ENCODE measurements around the gene FAU. TPM values are rescaled to one million over a fixed set of nuclear protein-coding genes. Genes with fewer than 3 reads are reported as not detected.

Gene FAU
- total RNA-seq, 4 donors from 2014 or later = 465 to 1,081 (median 716) TPM

DNA sequence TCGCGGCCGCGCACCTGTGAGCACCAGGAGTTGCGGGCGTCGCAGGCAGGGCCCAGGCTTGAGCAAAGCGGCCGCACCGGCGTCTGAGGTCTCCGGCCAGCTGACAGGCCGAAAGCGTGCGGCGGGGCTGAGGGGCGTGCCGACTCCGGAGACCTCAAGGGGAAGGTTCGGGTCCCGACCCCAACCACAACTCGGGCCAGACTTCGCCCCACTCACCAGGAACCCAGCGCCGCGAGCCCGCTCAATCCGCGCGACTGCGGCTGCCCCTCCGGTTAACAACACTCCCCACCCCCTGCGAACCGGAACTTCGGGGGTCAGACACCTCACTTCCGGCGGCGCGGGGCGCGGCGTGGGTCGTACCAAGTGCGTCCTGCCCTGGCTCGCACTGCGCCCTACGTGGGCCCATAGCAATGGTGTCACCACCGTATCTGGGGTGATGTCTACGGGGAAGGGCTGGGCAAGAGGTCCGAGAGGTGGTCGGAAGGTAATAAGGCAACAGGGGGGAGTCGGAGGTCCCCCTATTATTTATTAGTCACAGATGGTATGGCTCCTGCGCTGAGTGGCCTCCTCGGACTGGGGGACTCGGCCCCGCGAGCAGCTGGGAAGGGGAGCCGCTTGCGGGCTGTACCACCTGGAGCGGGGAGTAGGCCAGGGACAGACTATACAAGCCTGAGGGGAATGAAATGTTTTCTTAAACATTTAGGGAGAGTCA, 12.5 kb upstream of the FAU start, which contains the start of gene SYVN1:
Gene SYVN1 (minus strand): TSS at position 280 of the 712 bp plus-strand sequence. CDS start 918 bp downstream, outside the sequence.
- TF ChIP-seq, protein P1, sequence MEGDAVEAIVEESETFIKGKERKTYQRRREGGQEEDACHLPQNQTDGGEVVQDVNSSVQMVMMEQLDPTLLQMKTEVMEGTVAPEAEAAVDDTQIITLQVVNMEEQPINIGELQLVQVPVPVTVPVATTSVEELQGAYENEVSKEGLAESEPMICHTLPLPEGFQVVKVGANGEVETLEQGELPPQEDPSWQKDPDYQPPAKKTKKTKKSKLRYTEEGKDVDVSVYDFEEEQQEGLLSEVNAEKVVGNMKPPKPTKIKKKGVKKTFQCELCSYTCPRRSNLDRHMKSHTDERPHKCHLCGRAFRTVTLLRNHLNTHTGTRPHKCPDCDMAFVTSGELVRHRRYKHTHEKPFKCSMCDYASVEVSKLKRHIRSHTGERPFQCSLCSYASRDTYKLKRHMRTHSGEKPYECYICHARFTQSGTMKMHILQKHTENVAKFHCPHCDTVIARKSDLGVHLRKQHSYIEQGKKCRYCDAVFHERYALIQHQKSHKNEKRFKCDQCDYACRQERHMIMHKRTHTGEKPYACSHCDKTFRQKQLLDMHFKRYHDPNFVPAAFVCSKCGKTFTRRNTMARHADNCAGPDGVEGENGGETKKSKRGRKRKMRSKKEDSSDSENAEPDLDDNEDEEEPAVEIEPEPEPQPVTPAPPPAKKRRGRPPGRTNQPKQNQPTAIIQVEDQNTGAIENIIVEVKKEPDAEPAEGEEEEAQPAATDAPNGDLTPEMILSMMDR (IDR thresholded peaks at IDR 0.05) = no peak
- TF ChIP-seq POLR2AphosphoS5 (IDR thresholded peaks at IDR 0.05) (peak; percentile 99), EP300 (IDR thresholded peaks at IDR 0.05) (no peak), POLR2A (IDR thresholded peaks at IDR 0.05; ENCODE audit: low read depth) (peak; percentile 94)
- H3K9me3 ChIP-seq = no peaks in the 10 kb centered on the region
- peak within 1 kb of the TSS; percentile 84 to 96 (median 94) for H3K4me3 ChIP-seq
- DNase-seq (ENCODE audit: extremely low spot score) = peak; percentile 98
- WGBS = 2% methylated on average over 20 of the region's 60 CpGs
- H3K36me3 ChIP-seq = peaks cover 20 to 38% (median 37%) of the 10 kb centered on the region in 4 donors
- intact Hi-C loops (cut with DNase I) = loop anchor here (5.0 kb wide), 1 partner anchor 48 kb away; the partner anchor contains the start of gene CAPN1
- H3K4me1 ChIP-seq = peaks cover 26 to 39% (median 32%) of the 10 kb centered on the region in 4 donors
- peak within 1 kb of the TSS; percentile 94 to 98 (median 98) for H3K27ac ChIP-seq (replicated peaks in 1 of 4)
- H3K27me3 ChIP-seq = no peaks in the 10 kb centered on the region

DNA sequence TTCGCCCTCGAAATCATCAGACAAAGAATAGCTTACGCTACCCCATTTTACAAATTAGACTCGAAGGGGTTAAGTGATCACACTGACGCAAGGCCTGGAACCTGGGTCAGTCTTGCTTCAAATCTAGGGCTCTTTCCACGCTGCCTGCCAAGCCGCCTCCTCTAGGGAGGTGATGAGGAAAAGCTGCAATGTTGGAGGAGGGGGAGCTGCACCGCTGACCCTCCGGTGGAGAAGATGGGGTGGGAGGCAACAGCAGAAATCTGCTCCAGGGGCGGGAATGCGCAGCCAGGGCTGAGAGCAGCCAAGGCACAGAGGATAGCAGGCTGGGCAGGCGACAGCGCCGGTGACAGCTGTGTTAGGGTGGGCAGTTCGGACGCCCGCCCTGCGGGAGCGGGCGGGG, 11.8 kb upstream of the FAU start:
- WGBS = 2% methylated on average over 18 of the region's 20 CpGs

DNA sequence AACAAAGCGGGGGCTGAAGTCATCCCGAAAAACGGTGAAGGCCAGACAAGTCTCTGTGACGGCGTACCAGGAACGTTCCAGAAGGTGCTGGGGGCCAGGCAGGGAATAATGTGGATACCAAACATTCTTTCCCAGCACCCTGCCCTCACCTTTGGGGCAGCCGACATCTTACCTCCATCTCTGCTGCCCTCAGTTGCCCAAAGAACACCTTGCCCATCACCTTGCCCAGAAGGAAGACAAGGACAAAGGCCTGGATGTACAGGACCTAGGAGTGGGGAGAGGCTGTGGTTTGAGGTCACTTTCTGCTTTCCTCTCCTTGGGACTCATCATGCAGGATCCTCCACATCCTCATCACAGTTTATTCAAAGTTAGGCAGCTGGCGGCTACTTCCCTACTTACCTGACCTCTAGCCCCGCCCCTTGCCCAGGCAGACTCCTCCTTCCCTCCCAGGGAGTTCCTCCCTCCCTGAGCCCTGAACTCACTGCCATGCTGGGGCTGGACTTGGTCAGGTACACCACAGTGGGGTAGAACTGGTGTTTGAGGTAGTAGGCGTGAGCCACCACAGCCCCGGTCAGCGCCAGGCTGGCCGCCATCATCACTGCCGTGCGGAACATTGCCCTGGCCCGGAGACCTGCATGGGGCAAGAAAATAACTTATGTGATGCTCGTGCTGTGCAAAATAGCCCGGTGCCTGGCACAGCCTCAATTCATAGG, 11.2 kb upstream of the FAU start:
- WGBS = 39% methylated on average over 18 of the region's 18 CpGs
- no peak for DNase-seq (ENCODE audit: extremely low spot score)
- peak overlapping the region; percentile 94 to 98 (median 98) for H3K27ac ChIP-seq (replicated peaks in 1 of 4)
- H3K4me3 ChIP-seq = peak overlapping the region; percentile 84 to 96 (median 94)
- H3K9me3 ChIP-seq = no peaks in the 10 kb centered on the region
- H3K36me3 ChIP-seq = peaks cover 32 to 51% (median 50%) of the 10 kb centered on the region in 4 donors
- intact Hi-C loops (cut with DNase I) = loop anchor here (5.0 kb wide), 1 partner anchor 49 kb away; the partner anchor contains the start of gene CAPN1
- H3K27me3 ChIP-seq = no peaks in the 10 kb centered on the region
- peaks cover 26 to 39% (median 32%) of the 10 kb centered on the region in 4 donors for H3K4me1 ChIP-seq
- TF ChIP-seq POLR2AphosphoS5 (IDR thresholded peaks at IDR 0.05) (no peak), EP300 (IDR thresholded peaks at IDR 0.05) (no peak), POLR2A (IDR thresholded peaks at IDR 0.05; ENCODE audit: low read depth) (no peak)
- TF ChIP-seq, protein P1 (IDR thresholded peaks at IDR 0.05) = no peak

More for the DNA sequence above, 11.8 kb upstream of the FAU start:
- peak overlapping the region; percentile 84 to 96 (median 94) for H3K4me3 ChIP-seq
- intact Hi-C loops (cut with DNase I) = loop anchor here (5.0 kb wide), 1 partner anchor 49 kb away; the partner anchor contains the start of gene CAPN1
- H3K9me3 ChIP-seq = no peaks in the 10 kb centered on the region
- peaks cover 26 to 39% (median 32%) of the 10 kb centered on the region in 4 donors for H3K4me1 ChIP-seq
- peaks cover 26 to 45% (median 44%) of the 10 kb centered on the region in 4 donors for H3K36me3 ChIP-seq
- peak overlapping the region; percentile 94 to 98 (median 98) for H3K27ac ChIP-seq (replicated peaks in 1 of 4)
- DNase-seq (ENCODE audit: extremely low spot score) = no peak
- no peaks in the 10 kb centered on the region for H3K27me3 ChIP-seq
- TF ChIP-seq, protein P1 (IDR thresholded peaks at IDR 0.05) = no peak
- TF ChIP-seq POLR2A (IDR thresholded peaks at IDR 0.05; ENCODE audit: low read depth) = no peak
- no peak for TF ChIP-seq EP300 (IDR thresholded peaks at IDR 0.05)
- TF ChIP-seq POLR2AphosphoS5 (IDR thresholded peaks at IDR 0.05) = no peak

DNA sequence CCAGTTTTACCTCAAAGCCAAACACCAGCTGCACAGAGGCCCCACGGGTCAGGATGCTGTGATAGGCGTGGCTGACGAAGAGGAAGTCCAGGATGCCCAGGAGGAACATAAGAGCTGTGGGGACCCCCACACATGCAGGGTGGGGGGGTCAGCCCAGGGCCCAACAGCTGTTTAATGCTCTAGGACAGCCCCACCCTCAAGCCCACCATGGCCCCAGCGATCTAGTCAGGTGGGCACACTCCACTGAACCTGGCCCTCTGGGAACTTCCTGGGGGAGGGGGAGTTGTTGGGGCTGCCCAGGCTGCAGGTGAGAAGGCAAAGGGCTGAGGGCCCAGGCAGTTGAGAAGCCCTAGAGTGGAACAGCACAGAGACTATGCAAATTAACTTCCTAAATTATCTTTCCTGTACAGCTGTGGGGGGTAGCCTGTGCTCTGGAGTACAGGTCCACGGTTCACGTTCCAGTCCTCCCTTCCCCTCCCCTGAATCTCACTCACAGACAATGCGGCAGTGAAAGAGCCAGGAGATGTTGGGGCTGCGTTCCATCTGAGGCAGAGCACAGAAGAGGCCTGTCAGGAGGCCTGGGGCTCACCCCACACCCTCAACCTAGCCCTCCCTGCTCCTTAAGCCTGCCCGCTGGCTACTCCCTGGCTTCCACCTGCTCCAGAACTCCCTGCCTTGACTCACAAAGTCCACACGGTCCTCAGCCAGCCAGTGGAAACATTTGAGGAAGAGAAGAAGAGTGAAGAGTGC, 10.5 kb upstream of the FAU start:
- peaks cover 39 to 58% (median 57%) of the 10 kb centered on the region in 4 donors for H3K36me3 ChIP-seq
- no peaks in the 10 kb centered on the region for H3K27me3 ChIP-seq
- peak overlapping the region in 2 of 4 donors; percentile 84 to 93 for H3K4me3 ChIP-seq
- H3K27ac ChIP-seq (replicated peaks in 1 of 4) = peak overlapping the region in 1 of 4 donors; percentile 98
- WGBS = 64% methylated on average over 10 of the region's 10 CpGs
- peaks cover 26 to 39% (median 32%) of the 10 kb centered on the region in 4 donors for H3K4me1 ChIP-seq
- intact Hi-C loops (cut with DNase I) = loop anchor here (5.0 kb wide), 1 partner anchor 50 kb away; the partner anchor contains the start of gene CAPN1
- TF ChIP-seq POLR2A (IDR thresholded peaks at IDR 0.05; ENCODE audit: low read depth) (no peak), EP300 (IDR thresholded peaks at IDR 0.05) (no peak), POLR2AphosphoS5 (IDR thresholded peaks at IDR 0.05) (no peak)
- TF ChIP-seq, protein P1 (IDR thresholded peaks at IDR 0.05) = no peak
- no peaks in the 10 kb centered on the region for H3K9me3 ChIP-seq
- DNase-seq (ENCODE audit: extremely low spot score) = no peak

Measured in esophagus muscularis mucosa (tissue), 4 donors.